Ishikawa (cell line): ENCODE results near the gene NFKB1.

Source experiments
- CEBPB ChIP-seq: IDR thresholded peaks from 2 replicates; pipeline ENCODE4 v1.6.1; 2012
- CREB1 ChIP-seq: IDR thresholded peaks from 2 replicates; pipeline ENCODE4 v1.6.1; 2012; ENCODE audit warnings: low read depth
- EP300 ChIP-seq: IDR thresholded peaks from 2 replicates; pipeline ENCODE4 v1.6.1; 2012; ENCODE audit warnings: borderline replicate concordance
- FOXM1 ChIP-seq: IDR thresholded peaks from 2 replicates; pipeline ENCODE4 v1.6.1; 2012; ENCODE audit warnings: low read depth, borderline replicate concordance
- RAD21 ChIP-seq: IDR thresholded peaks from 2 replicates; pipeline ENCODE4 v1.6.1; 2012; ENCODE audit warnings: low read depth
- YY1 ChIP-seq: IDR thresholded peaks from 2 replicates; pipeline ENCODE4 v1.6.1; 2012; ENCODE audit warnings: low read depth
- ZBTB7A ChIP-seq: IDR thresholded peaks from 2 replicates; pipeline ENCODE4 v1.6.1; 2012; ENCODE audit warnings: low read depth
- TF ChIP-seq, protein P1 (sequence below): IDR thresholded peaks from 2 replicates; pipeline ENCODE4 v1.6.1; 2012
- TF ChIP-seq, protein P2 (sequence below): IDR thresholded peaks from 2 replicates; pipeline ENCODE4 v1.6.1; 2012; ENCODE audit warnings: low read depth, mild to moderate bottlenecking

DNA sequence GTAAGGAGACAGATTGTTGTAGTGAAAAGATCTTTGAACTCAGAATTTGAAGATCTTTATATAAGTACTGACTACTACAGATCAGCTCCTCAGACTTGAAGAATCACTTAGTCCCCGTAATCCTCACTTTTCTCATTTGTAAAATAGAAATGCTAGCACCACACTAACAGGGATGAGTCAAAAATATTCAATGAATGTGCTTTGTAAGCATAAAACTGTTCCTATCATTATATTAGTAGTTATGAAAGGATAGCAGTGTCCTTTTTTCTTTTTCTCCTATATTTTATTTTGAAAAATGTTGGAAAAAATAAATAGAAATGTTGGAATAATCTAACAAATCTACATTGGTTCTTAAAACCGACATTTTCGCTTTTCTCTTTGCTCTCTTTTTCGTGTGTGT, 25.4 kb downstream of the NFKB1 start:
- TF ChIP-seq CEBPB: no peak
- TF ChIP-seq RAD21: no peak
- TF ChIP-seq, protein P1, sequence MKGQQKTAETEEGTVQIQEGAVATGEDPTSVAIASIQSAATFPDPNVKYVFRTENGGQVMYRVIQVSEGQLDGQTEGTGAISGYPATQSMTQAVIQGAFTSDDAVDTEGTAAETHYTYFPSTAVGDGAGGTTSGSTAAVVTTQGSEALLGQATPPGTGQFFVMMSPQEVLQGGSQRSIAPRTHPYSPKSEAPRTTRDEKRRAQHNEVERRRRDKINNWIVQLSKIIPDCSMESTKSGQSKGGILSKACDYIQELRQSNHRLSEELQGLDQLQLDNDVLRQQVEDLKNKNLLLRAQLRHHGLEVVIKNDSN: no peak
- TF ChIP-seq EP300: no peak
- TF ChIP-seq ZBTB7A: no peak
- no peak for TF ChIP-seq FOXM1
- TF ChIP-seq, protein P2, sequence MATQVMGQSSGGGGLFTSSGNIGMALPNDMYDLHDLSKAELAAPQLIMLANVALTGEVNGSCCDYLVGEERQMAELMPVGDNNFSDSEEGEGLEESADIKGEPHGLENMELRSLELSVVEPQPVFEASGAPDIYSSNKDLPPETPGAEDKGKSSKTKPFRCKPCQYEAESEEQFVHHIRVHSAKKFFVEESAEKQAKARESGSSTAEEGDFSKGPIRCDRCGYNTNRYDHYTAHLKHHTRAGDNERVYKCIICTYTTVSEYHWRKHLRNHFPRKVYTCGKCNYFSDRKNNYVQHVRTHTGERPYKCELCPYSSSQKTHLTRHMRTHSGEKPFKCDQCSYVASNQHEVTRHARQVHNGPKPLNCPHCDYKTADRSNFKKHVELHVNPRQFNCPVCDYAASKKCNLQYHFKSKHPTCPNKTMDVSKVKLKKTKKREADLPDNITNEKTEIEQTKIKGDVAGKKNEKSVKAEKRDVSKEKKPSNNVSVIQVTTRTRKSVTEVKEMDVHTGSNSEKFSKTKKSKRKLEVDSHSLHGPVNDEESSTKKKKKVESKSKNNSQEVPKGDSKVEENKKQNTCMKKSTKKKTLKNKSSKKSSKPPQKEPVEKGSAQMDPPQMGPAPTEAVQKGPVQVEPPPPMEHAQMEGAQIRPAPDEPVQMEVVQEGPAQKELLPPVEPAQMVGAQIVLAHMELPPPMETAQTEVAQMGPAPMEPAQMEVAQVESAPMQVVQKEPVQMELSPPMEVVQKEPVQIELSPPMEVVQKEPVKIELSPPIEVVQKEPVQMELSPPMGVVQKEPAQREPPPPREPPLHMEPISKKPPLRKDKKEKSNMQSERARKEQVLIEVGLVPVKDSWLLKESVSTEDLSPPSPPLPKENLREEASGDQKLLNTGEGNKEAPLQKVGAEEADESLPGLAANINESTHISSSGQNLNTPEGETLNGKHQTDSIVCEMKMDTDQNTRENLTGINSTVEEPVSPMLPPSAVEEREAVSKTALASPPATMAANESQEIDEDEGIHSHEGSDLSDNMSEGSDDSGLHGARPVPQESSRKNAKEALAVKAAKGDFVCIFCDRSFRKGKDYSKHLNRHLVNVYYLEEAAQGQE: no peak
- no peak for TF ChIP-seq CREB1
- TF ChIP-seq YY1: no peak
